Mucosa of descending colon (tissue), 3 donors: Measurements from ENCODE around the gene MECP2. TPM values are rescaled to one million over a fixed set of nuclear protein-coding genes. Genes with fewer than 3 reads are reported as not detected.
A peak's percentile ranks its signal among the peaks of the same experiment; 100 is the strongest.
"Not testable (repeated sequence)": the region's sequence is repeated elsewhere in the genome, so short reads cannot be mapped to it uniquely, and the experiment has no call there.

ENCODE experiments used
- ATAC-seq: fragments of 200-7000 bp; cut with Tn5 transposase; one replicate; pipeline ENCODE4 v1.9.1; 2020; ENCODE audit warnings: mild to moderate bottlenecking, moderate library complexity
- DNase-seq, 3 donors: peaks; one replicate each; pipeline ENCODE4 v3.0.0-alpha.2; 2020
- H3K36me3 ChIP-seq: fragments of 200-600 bp; one replicate; pipeline ENCODE4 v1.8.0; 2021; ENCODE audit warnings: low read depth, mild to moderate bottlenecking
- H3K4me1 ChIP-seq: fragments of 200-600 bp; one replicate; pipeline ENCODE4 v1.8.0; 2021; ENCODE audit warnings: low read depth, mild to moderate bottlenecking
- H3K4me3 ChIP-seq: fragments of 200-600 bp; one replicate; pipeline ENCODE4 v1.8.0; 2021; ENCODE audit warnings: mild to moderate bottlenecking
- H3K9me3 ChIP-seq: fragments of 200-600 bp; one replicate; pipeline ENCODE4 v1.8.0; 2021; ENCODE audit warnings: mild to moderate bottlenecking
- intact Hi-C, 2 donors: fragments of 100-400 bp; cut with DNase I in 1 of 2; cut with micrococcal nuclease in 1 of 2; formaldehyde crosslinking; loops; one replicate each; pipeline versions ENCODE4 v1.11.0 to v1.11.1; 2022; cut with DNase I, micrococcal nuclease
- long read RNA-seq, 2 donors: library from polyadenylated mRNA; unstranded; transcript quantifications; one replicate each; pipeline ENCODE4 v2.0.0, GENCODE V29; 2019 to 2021
- total RNA-seq, 3 donors: library from RNA; stranded (reverse); fragmentation: NEBNext Ultra II Directional in 2 of 3; extraction: Animal tissue kit (Norgen Biotek cat#: 25700) in 2 of 3; gene quantifications; one replicate each; pipeline versions ENCODE4 v1.2.1 to v1.2.4, GENCODE V29; 2021 to 2023
- TF ChIP-seq, protein P1 (sequence below): fragments of 200-600 bp; IDR thresholded peaks from one replicate; pipeline ENCODE4 v1.8.0; 2022; ENCODE audit warnings: antibody characterized with exemption, mild to moderate bottlenecking
- donor health status: DM: no; HTN: no; CAD: no; lungs with moderate emphysema.
- donor health status: DM: no; HTN: no; CAD: no.
- donor health status: DM: no; HTN: yes; CAD: no.

The MECP2 gene
- total RNA-seq = 10 to 100 TPM; 33.5 to 55.6 (median 35.6) TPM
- long read RNA-seq, donor 1, full-length matches to known transcripts = 14 of 24 reads
- long read RNA-seq, donor 1, partial matches to known transcripts = 1 of 24 reads
- long read RNA-seq, donor 1, other reads (novel, unspliced or antisense) = 9 of 24 reads
- long read RNA-seq, donor 2, partial matches to known transcripts = 3 of 5 reads
- long read RNA-seq, donor 2, other reads (novel, unspliced or antisense) = 2 of 5 reads

DNA sequence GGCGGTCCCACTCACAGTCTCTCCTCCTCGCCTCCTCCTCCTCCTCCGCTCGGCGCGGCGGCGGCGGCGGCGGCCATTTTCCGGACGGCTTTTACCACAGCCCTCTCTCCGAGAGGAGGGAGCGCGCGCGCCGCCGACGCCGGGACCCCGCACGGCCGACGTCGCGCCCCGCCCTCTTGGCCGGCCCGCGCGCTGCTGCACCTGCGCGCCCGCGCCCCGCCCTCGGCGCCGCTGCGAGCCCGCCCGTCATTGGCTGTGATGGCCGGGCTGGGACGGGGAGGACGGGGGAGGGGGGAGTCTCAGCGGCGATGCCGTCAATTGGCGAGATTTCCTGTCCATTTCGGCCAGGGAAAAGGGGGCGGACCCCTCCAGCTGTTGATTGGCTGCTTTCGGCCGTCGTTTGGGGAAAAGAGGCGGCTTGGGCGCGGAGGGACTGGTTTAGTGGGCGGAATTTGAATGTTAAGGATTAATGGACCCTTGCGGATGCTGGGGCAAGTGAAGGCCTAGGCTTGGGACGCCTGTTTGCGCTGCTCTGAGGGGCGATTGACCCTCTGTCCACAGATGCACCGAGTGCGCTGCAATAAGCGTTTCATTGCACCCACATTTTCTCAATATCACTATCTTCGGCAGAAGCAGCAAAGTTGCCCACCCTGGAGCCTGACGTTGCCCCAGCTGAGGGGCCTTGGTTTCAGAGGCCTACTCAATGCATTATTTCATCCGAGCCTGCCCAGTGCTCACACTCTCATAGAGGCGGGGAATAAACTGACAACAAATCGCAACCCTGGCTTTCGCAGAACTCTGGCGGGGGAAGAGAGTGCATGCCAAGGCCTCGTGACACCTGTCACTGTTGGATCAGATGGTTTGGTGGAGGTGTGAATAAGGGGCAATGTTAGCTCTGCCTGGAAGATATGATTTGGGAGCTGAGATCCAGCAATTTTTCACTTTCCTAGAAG is at the start of gene MECP2:
Gene MECP2, minus strand, starts transcription at position 129 of the 953 bp plus-strand sequence.
- Histone ChIP-seq H3K36me3 (no peaks in the 10 kb centered on the region), H3K4me1 (peaks cover 6% of the 10 kb centered on the region), H3K9me3 (no peaks in the 10 kb centered on the region), H3K4me3 (peak within 1 kb of the TSS; percentile 72)
- TF ChIP-seq, protein P1, sequence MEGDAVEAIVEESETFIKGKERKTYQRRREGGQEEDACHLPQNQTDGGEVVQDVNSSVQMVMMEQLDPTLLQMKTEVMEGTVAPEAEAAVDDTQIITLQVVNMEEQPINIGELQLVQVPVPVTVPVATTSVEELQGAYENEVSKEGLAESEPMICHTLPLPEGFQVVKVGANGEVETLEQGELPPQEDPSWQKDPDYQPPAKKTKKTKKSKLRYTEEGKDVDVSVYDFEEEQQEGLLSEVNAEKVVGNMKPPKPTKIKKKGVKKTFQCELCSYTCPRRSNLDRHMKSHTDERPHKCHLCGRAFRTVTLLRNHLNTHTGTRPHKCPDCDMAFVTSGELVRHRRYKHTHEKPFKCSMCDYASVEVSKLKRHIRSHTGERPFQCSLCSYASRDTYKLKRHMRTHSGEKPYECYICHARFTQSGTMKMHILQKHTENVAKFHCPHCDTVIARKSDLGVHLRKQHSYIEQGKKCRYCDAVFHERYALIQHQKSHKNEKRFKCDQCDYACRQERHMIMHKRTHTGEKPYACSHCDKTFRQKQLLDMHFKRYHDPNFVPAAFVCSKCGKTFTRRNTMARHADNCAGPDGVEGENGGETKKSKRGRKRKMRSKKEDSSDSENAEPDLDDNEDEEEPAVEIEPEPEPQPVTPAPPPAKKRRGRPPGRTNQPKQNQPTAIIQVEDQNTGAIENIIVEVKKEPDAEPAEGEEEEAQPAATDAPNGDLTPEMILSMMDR = no peak
- intact Hi-C loops = no loop called here
- DNase-seq (peak; percentile 91 to 93 (median 93)), ATAC-seq (peak; percentile 96)

DNA sequence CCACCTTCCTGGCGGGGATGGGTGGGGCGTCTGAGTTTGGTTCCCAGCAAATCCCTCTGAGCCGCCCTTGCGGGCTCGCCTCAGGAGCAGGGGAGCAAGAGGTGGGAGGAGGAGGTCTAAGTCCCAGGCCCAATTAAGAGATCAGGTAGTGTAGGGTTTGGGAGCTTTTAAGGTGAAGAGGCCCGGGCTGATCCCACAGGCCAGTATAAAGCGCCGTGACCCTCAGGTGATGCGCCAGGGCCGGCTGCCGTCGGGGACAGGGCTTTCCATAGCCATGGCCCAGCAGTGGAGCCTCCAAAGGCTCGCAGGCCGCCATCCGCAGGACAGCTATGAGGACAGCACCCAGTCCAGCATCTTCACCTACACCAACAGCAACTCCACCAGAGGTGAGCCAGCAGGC is 46.5 kb upstream of the MECP2 start, which contains the start of gene OPN1LW:
Gene OPN1LW, plus strand, starts transcription at position 234 of the 400 bp plus-strand sequence. Its CDS starts 41 bp downstream, at position 275.
- ATAC-seq, H3K4me3 ChIP-seq, H3K4me1 ChIP-seq, H3K9me3 ChIP-seq, H3K36me3 ChIP-seq, intact Hi-C loops, DNase-seq: not testable (repeated sequence)

DNA sequence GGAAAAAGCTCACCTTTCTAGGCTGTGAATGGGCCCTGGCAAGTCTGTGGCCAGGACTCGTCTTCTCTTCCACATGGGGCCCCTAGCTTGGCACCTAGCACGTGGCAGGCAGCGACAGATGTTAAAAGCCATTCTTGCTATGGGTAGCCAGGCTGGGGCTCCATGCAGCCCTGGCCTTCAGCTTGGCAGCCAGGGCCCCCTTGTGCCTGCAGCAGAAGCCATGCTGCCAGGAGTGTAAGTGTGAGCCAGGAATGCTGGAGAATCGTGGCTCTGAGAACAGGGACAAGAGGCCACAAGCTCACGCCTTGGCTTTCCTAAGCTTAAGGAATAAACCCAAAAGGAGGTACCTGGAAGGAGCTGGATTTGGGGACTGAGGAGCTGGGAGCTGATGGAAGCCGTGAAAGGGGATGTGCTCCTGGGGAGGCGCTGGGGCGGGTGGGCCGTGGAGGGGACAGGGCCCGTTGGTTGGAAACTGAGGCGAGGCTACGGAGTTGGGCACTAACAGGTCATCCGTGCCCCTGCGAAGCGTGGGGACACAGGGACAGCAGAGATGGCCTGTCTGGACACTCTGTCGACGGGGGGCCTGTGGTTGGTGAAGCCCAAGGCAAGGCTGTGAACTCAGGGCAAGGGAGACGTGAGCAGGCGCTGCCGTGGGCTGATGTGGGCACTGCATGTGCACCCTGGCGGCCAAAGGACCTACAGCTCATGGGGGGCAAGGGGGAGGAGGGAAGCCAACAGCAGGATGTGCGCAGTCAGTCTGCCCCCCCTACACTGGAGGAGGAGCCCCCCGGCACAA is 45.6 kb upstream of the MECP2 start:
- intact Hi-C loops = no loop called here
- ATAC-seq (no peak), DNase-seq (peak in 1 of 3 donors; percentile 12)
- Histone ChIP-seq H3K9me3 (no peaks in the 10 kb centered on the region), H3K36me3 (no peaks in the 10 kb centered on the region), H3K4me1 (no peaks in the 10 kb centered on the region), H3K4me3 (no peak overlapping the region)
- TF ChIP-seq, protein P1 = no peak

GRCh38 chrX:154142386-154142785 is 44.9 kb upstream of the MECP2 start:
- TF ChIP-seq, protein P1 = no peak
- Histone ChIP-seq H3K36me3 (no peaks in the 10 kb centered on the region), H3K4me1 (no peaks in the 10 kb centered on the region), H3K9me3 (no peaks in the 10 kb centered on the region), H3K4me3 (no peak overlapping the region)
- intact Hi-C loops = no loop called here
- DNase-seq (no peak), ATAC-seq (no peak)

DNA sequence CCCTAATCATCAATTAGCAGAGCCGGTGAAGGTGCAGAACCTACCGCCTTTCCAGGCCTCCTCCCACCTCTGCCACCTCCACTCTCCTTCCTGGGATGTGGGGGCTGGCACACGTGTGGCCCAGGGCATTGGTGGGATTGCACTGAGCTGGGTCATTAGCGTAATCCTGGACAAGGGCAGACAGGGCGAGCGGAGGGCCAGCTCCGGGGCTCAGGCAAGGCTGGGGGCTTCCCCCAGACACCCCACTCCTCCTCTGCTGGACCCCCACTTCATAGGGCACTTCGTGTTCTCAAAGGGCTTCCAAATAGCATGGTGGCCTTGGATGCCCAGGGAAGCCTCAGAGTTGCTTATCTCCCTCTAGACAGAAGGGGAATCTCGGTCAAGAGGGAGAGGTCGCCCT is 43.2 kb upstream of the MECP2 start:
- intact Hi-C loops = no loop called here
- ATAC-seq (no peak), DNase-seq (peak in 1 of 3 donors; percentile 8)
- Histone ChIP-seq H3K9me3 (no peaks in the 10 kb centered on the region), H3K4me1 (no peaks in the 10 kb centered on the region), H3K36me3 (no peaks in the 10 kb centered on the region), H3K4me3 (no peak overlapping the region)
- TF ChIP-seq, protein P1 = no peak
